Activated effector memory CD4-positive, alpha-beta T cell treated with anti-CD3 and anti-CD28 coated beads, Interleukin-2, amount 50 U/mL, for 16 hours (primary cell): ENCODE data around the gene SLC25A29.
"Not testable (repeated sequence)": the region's sequence is repeated elsewhere in the genome, so short reads cannot be mapped to it uniquely, and the experiment has no call there.

Experiments used
- DNase-seq: peaks from one replicate; pipeline ENCODE4 v3.0.0-alpha.2; 2020

SLC25A29 gene

GRCh38 chr14:100309028-100309737 is 2.9 kb upstream of the SLC25A29 start:
- DNase-seq, result no peak

GRCh38 chr14:100308427-100308792 is 2.2 kb upstream of the SLC25A29 start:
- DNase-seq, result not testable (repeated sequence)

GRCh38 chr14:100307766-100308426 is 1.7 kb upstream of the SLC25A29 start:
- no peak for DNase-seq

- DNase-seq, result no peak
These were observed 938 bp upstream of the SLC25A29 start for GRCh38 chr14:100306998-100307765.

- peak; percentile 83 for DNase-seq
These were observed 732 bp downstream of the SLC25A29 start for GRCh38 chr14:100305324-100306100.

- no peak for DNase-seq
These were observed 1.4 kb downstream of the SLC25A29 start for GRCh38 chr14:100304825-100305323.

GRCh38 chr14:100303925-100304324 is 2.3 kb downstream of the SLC25A29 start:
- DNase-seq, result no peak

- DNase-seq, result no peak
These were observed 3.1 kb downstream of the SLC25A29 start for GRCh38 chr14:100303179-100303578.

GRCh38 chr14:100302616-100303015 is 3.6 kb downstream of the SLC25A29 start:
- DNase-seq, result no peak

- no peak for DNase-seq
These were observed 7.0 kb downstream of the SLC25A29 start for GRCh38 chr14:100299238-100299560.

GRCh38 chr14:100298551-100299237 is 7.5 kb downstream of the SLC25A29 start:
- DNase-seq, result no peak

GRCh38 chr14:100297320-100298300 is 8.6 kb downstream of the SLC25A29 start:
- DNase-seq, result no peak

GRCh38 chr14:100296729-100297128 is 9.5 kb downstream of the SLC25A29 start:
- DNase-seq, result not testable (repeated sequence)

- DNase-seq, result no peak
These were observed 10.1 kb downstream of the SLC25A29 start for GRCh38 chr14:100296106-100296651.

GRCh38 chr14:100295376-100296105 is 10.7 kb downstream of the SLC25A29 start:
- peak; percentile 51 for DNase-seq

- DNase-seq, result no peak
These were observed 11.3 kb downstream of the SLC25A29 start for GRCh38 chr14:100294963-100295330.

- peak; percentile 28 for DNase-seq
These were observed 11.9 kb downstream of the SLC25A29 start for GRCh38 chr14:100294213-100294962.

GRCh38 chr14:100293497-100294212 is 12.6 kb downstream of the SLC25A29 start:
- peak; percentile 55 for DNase-seq
